Peyer's patch (tissue), 4 donors: ENCODE measurements around the gene FBXO41. TPM values are rescaled to one million over a fixed set of nuclear protein-coding genes. Genes with fewer than 3 reads are reported as not detected.

Experiments
- DNase-seq, 3 donors: peaks; one replicate each; pipeline ENCODE4 v3.0.0-alpha.2; 2017 to 2019
- H3K27ac ChIP-seq, 4 donors: fragments of 200-600 bp; sonication (generic); one replicate each; pipeline ENCODE4 v1.5.1; 2016 to 2019
- H3K27me3 ChIP-seq, 2 donors: fragments of 200-600 bp; sonication (generic); one replicate each; pipeline ENCODE4 v1.5.1; 2019
- H3K36me3 ChIP-seq, 3 donors: fragments of 200-600 bp; sonication (generic); one replicate each; pipeline ENCODE4 v1.5.1; 2016 to 2019
- H3K4me1 ChIP-seq, 4 donors: fragments of 200-600 bp; sonication (generic); one replicate each; pipeline ENCODE4 v1.5.1; 2016 to 2019
- H3K4me3 ChIP-seq, 4 donors: fragments of 200-600 bp; sonication (generic); 1 replicate in 3 of 4; 2 replicates in 1 of 4; pipeline ENCODE4 v1.5.1; 2016 to 2019; ENCODE audit warnings: mild to moderate bottlenecking in 1 of 4
- H3K9me3 ChIP-seq, 4 donors: fragments of 200-600 bp; sonication (generic); one replicate each; pipeline ENCODE4 v1.5.1; 2016 to 2019; ENCODE audit warnings: mild to moderate bottlenecking in 1 of 4
- CTCF ChIP-seq, 6 experiments: fragments of 450-650 bp in 4 of 6; fragments of 200-600 bp in 2 of 6; sonication (generic) in 1 of 6; IDR thresholded peaks; one replicate each; pipeline ENCODE4 v1.5.1; 2017 to 2019; ENCODE audit warnings: antibody characterized with exemption in 6 of 6, mild to moderate bottlenecking in 3 of 6, moderate library complexity in 1 of 6
- POLR2A ChIP-seq, 2 donors: fragments of 450-650 bp; IDR thresholded peaks; one replicate each; pipeline ENCODE4 v1.5.1; 2017; ENCODE audit warnings: antibody characterized with exemption in 2 of 2, mild to moderate bottlenecking in 2 of 2, moderate library complexity in 2 of 2
- total RNA-seq, 4 donors: library from RNA; depleted of rRNA; stranded (reverse); fragments of >200 nt; gene quantifications; one replicate each; pipeline ENCODE4 v1.1.0, GENCODE V29; 2016

FBXO41 gene
- total RNA-seq, 4 donors from 2014 or later: 1.8 to 12.4 (median 5.7) TPM

GRCh38 chr2:73235315-73236028 lies 48.8 kb downstream of the FBXO41 start:
- no peak for TF ChIP-seq CTCF (IDR thresholded peaks at IDR 0.05)
- no peak for TF ChIP-seq POLR2A (IDR thresholded peaks at IDR 0.05)
- peaks cover 0 to 33% (median 6%) of the 10 kb centered on the region in 4 donors for H3K4me1 ChIP-seq

GRCh38 chr2:73233932-73234832 lies 50.1 kb downstream of the FBXO41 start, which contains the start of gene CCT7:
Gene CCT7 (plus strand): TSS chr2:73234308. CDS start chr2:73234379, 71 bp downstream.
- DNase-seq: peak; percentile 85 to 95 (median 94)
- Histone ChIP-seq H3K36me3 (peaks cover 0 to 8% (median 0%) of the 10 kb centered on the region in 3 donors), H3K9me3 (no peaks in the 10 kb centered on the region), H3K4me1 (peaks cover 0 to 33% (median 6%) of the 10 kb centered on the region in 4 donors), H3K4me3 (peak within 1 kb of the TSS; percentile 83 to 90 (median 86)), H3K27ac (peak within 1 kb of the TSS; percentile 90 to 97 (median 92)), H3K27me3 (no peaks in the 10 kb centered on the region)
- TF ChIP-seq POLR2A (IDR thresholded peaks at IDR 0.05): peak; percentile 73 to 77
- no peak for TF ChIP-seq CTCF (IDR thresholded peaks at IDR 0.05)

More at GRCh38 chr2:73235315-73236028, 48.8 kb downstream of the FBXO41 start:
- Histone ChIP-seq H3K4me3 (peak overlapping the region in 3 of 4 donors; percentile 83 to 90 (median 89)), H3K27ac (peak overlapping the region in 2 of 4 donors; percentile 90 to 97), H3K36me3 (peaks cover 0 to 8% (median 0%) of the 10 kb centered on the region in 3 donors), H3K9me3 (no peaks in the 10 kb centered on the region), H3K27me3 (no peaks in the 10 kb centered on the region)
- no peak for DNase-seq

DNA sequence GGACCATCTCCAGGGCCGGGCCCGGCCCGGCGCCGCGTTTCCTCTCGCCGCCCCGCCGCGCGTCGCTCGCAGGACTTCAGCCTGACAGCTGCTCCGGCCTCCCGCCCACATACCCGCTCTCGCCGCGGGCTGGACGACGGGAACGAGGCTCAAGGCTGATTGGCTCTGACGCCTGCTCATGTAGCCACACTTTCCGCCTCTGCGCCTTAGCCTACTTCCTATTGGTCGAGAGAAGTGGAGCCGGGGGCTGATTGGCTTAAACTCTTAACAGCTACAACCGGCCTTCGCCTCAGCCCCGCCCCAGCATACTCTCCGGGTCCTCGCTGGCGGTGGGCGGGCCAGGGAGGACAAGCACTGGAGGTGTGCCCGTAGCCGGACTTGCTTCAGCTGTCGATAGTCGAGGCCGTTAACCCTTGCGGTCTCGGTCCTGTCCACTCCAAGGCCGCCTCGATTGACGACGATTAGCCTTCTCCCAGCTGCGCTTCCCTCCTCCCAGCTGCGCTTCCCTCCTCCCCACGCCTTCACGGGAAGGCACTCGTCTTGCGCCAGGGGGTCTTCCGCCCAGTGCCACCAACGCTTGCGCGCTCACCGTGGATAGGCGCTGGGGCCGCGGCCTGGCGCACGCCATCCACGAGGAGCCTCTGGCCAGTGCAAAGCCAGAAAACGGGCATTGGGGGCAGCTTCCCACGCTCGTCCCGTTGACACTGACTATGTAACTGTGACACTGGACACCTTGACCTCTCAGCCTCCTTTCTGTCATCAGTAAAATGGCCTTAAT lies 50.9 kb downstream of the FBXO41 start, which contains the start of gene PRADC1:
Gene PRADC1, minus strand, starts transcription at position 86 of the 778 bp plus-strand sequence. Its CDS starts 79 bp downstream, at position 7.
- Histone ChIP-seq H3K4me1 (peaks cover 0 to 27% (median 6%) of the 10 kb centered on the region in 4 donors), H3K27ac (peak within 1 kb of the TSS; percentile 90 to 97 (median 92)), H3K4me3 (peak within 1 kb of the TSS; percentile 83 to 90 (median 86)), H3K9me3 (no peaks in the 10 kb centered on the region), H3K27me3 (no peaks in the 10 kb centered on the region), H3K36me3 (peaks cover 0 to 14% (median 0%) of the 10 kb centered on the region in 3 donors)
- peak; percentile 97 to 100 (median 99) for DNase-seq
- TF ChIP-seq CTCF (IDR thresholded peaks at IDR 0.05): peak in 1 of 6 experiments; percentile 5
- peak; percentile 73 to 81 for TF ChIP-seq POLR2A (IDR thresholded peaks at IDR 0.05)

GRCh38 chr2:73232403-73233153 lies 51.7 kb downstream of the FBXO41 start:
- Histone ChIP-seq H3K4me3 (peak overlapping the region; percentile 83 to 90 (median 86)), H3K27ac (peak overlapping the region; percentile 73 to 97 (median 92)), H3K27me3 (no peaks in the 10 kb centered on the region), H3K9me3 (no peaks in the 10 kb centered on the region), H3K36me3 (peaks cover 0 to 20% (median 0%) of the 10 kb centered on the region in 3 donors), H3K4me1 (peaks cover 0 to 25% (median 6%) of the 10 kb centered on the region in 4 donors)
- peak in 2 of 3 donors; percentile 40 to 66 for DNase-seq
- TF ChIP-seq POLR2A (IDR thresholded peaks at IDR 0.05) (no peak), CTCF (IDR thresholded peaks at IDR 0.05) (no peak)
